ENCODE measurements around the gene NFIA.

The NFIA gene

GRCh38 chr1:61284248-61284854 lies 202.0 kb downstream of the NFIA start:
- no peak for DNase-seq

- peak; percentile 69 for DNase-seq
Measured at GRCh38 chr1:61284936-61285335, 202.6 kb downstream of the NFIA start.

DNA sequence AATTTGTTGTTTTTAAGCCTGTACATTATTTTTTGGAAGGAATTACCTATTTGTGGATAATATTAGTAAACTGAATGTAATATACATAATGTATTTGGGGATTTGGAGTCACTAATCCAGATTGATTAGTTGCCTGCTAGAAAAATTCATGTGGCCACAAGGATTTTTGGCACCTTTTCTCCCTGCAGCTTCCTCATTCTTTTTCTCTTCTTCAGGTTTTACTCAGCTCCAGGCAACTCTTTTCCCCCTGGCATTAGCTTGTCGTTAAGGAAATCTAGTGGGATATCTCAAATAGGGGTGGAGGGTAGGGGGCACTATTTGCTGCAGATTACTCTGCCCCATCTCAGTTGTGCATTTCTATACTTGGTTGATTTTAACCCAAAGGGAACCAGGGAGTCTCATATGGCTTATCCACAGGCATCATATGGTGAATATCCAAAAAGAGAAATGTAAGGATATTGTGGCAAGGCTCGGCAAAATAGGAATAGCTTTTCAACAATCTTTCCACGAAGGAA lies 203.1 kb downstream of the NFIA start:
- DNase-seq: no peak

DNA sequence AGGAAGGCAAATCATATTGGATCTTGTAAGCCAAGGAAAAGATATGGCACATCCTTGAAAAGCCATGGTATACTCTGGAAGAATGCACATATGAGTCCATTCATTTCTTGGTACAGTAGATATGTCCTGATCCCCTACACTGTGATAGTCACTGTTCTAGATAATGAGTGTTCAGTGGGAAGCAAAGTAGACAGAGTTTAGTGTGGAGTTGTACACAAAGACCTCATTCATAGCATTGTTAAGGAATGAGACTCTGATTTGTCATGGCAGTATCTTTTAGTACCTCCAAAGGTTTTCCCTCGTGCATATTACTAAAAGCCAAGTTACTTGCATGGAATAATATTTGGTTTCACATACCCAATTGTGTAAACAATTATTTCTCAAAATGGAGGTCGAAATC lies 204.7 kb downstream of the NFIA start:
- no peak for DNase-seq

GRCh38 chr1:61287734-61288133 lies 205.4 kb downstream of the NFIA start:
- no peak for DNase-seq

DNA sequence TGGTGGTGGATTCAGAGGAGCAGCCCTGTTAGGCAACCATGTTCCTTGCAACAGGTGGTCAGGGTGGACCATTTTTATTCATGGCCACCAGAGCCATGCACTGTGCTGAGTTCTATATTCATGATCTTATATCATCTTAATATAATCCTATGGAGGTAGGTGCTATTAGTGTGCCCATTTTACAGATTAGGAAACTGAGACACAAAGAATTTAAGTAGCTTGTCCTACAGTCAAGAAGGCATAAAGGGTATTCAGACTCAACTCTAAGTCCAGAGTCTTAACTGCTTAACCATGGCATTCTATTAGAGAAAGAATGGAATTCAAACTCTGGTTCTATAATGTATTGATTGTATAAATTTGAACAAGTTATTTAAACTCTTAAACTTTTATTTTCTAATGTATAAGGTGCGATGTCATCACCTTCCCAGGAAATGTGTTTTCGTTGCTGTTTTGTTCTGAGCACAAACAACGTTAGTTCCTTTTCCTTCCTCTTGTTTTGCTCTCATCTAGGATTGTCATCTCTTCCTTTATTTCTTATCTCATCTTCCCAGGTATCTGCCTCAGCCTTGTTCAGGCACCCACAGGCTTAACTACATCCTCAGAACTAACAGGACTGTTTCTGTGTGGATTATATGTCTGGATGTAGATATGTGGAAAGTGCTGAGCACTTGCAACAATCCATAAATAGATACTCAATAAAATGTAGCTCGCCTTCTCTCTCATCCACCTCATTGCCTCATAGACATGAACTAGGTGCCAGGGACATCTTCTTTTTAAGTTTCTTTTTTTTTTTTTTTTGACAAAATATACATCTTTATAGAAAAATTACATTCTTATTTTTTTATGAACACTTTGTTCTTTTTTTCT lies 207.1 kb downstream of the NFIA start:
- no peak for DNase-seq

DNA sequence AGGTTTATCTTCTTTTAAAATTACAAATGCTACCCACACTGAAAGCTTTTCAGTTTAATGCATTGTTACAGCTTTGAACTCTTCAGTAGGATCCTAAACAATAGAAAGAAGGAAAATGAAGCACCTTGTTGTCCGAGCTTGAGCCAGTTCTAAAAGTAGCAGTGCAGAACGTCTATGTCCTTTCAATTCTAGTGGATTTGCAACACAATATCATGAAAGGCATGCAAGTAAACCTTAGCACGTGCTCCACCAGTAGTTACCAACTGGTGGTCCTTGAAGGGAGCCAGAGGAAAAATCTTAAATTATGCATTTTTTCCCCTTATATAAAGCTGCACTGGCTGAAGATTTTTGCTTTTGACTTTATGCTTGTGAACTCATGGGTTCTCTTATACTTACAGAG lies 208.2 kb downstream of the NFIA start:
- DNase-seq: no peak

- no peak for DNase-seq
Measured at GRCh38 chr1:61293197-61293596, 210.8 kb downstream of the NFIA start.

- DNase-seq: no peak
Measured at GRCh38 chr1:61293986-61294504, 211.7 kb downstream of the NFIA start.

DNA sequence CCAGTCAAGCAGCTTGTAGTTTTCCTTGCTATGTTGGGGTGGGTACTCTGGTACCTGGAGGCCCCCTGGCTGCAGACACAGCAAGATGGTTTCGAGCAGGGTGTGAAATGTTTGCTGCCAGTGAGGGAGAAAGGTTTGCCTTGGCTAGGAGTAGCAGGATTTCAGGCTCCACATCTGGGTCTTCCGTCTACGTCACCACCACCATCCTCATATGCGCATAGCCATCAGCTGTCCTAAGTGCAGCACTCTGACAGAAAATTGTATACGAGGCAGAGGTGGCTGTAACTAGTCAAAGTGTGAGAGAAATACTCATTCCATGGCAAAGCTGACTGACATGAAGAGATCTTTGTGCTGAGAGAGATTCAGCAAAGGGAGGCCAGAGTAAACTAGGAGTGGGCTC lies 212.6 kb downstream of the NFIA start:
- no peak for DNase-seq

DNA sequence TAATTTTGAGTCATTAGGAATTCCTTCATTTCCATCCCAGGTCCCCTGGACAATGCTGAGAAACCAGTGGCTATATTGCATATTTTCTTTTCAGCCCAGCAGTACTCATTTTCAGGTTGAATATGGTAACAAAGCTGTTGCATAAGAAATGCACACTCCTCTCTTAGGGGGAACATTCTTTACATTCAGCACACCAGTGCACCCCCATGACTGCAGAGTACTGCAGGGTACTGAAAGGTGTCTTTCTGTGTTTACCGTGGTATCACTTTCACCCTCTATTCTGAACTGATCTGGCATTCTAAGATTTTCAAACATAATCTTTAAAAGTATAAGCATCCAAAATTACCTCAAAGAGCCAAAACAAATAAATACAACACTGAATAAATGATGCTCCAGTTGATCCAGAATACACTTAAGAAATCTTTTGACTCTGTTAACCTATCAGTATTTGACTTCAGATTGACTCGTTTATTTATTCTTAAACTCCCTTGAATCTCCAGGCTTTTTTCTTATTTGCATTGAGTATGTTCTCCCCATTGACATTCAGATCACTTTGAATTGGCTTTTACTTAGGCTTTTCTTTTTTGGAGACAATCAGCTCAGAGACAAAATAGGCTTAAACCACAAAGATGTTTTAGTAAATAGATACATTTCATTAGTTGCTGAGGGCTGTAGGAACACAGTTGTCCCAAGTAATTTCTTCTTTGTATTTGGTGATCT lies 213.6 kb downstream of the NFIA start:
- DNase-seq: no peak

- DNase-seq: no peak
Measured at GRCh38 chr1:61297887-61298286, 215.5 kb downstream of the NFIA start.

GRCh38 chr1:61299463-61299862 lies 217.1 kb downstream of the NFIA start:
- no peak for DNase-seq

DNA sequence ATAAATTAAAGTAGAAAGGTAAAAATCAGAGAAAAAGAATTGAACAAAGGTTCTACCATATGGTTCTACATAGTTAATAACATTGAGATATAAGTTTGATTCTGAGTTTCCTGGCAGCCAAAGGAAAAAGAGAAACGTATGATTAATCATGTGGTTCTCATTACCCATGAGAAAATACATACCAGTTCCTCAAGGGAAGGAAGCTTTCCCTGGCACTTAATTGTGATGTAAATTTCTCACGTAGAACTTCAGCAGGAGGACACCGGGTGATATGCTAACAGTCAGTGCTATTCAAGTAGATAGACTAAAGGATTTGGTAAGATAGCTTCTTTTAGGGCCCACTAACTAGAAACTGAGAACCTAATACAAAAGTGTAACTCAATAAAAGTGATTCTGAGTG lies 218.5 kb downstream of the NFIA start:
- no peak for DNase-seq

DNA sequence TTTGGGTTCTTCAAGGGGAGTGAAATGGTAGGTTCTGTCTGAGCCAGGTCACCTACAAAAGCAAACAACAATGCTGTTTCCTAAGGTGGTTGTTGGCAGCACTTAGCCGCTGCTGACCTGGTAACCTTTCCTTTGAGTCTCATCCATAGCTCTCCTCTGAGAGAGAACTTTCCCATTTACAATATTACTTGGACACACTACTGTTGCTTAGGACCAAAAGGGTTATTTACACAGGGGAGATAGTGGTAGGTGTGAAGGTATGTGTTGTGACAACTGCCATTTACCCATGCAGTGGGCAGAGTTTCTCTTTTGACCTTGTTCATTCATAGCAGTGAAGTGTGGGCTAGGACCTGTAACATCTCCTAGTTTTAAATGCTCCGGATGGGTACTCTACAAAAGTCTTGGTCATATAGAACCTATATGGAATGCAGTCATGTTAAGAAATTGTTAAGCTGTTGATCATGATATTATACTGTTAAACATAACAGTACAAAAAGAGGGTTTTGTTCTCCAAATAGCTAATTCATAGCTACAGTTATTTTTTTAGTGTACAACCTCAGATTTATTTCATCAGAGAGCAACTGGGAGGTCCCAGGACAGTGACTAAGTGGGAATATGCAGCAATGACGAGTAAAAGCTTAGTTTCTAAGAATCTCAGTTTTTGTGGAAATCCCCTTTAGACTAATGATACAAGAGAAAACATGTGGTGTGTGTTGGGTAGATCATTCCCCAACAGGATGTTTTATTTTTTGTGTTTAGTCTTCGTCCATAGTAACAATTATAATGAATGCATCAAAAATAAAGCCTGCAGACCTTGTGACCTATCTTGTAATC lies 219.7 kb downstream of the NFIA start:
- DNase-seq: no peak

GRCh38 chr1:61307422-61308142 lies 225.2 kb downstream of the NFIA start:
- no peak for DNase-seq

DNA sequence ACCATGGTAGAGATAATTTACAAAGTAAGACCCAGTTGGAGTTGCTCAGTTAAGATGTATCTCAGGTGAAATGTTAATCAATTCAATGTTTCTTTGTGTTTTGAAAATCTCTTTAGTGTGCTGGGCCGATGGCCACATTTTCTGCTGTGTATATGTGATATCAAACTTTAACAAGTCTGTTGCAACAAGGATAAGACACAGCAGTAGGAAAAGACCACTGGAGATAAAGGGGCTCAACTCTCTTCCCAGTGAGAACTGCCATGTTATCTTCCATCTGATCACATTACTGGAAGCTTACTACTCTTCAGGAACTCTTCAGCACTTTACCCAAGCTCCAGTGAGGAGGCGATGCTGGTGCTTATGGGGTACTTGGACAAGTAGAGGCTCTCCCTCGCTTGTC lies 227.7 kb downstream of the NFIA start:
- DNase-seq: no peak

DNA sequence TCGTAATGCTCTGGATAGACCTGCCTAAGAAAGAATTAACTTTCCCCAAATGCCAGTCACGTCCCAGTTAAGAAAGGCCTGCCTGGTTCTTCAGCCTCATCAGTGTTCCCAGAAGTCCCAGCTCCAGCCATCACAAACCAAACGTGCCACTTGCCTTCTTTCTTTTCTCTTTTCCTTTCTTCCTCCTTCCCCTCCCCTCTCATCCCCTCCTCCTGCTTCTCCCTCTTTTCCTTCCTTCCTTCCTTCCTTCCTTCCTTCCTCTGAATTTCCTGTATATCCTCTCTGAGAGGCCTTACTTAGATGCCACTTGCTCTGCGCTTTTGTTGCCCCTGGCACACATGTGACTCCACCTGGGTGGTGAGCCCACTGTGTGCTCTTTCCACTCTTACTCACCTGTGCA lies 228.2 kb downstream of the NFIA start:
- DNase-seq: no peak

- DNase-seq: no peak
Measured at GRCh38 chr1:61313906-61314422, 231.6 kb downstream of the NFIA start.

- no peak for DNase-seq
Measured at GRCh38 chr1:61315011-61315410, 232.7 kb downstream of the NFIA start.

GRCh38 chr1:61316493-61316892 lies 234.1 kb downstream of the NFIA start:
- no peak for DNase-seq

Measured in NCI-H2171 treated with DMSO at 0.1 percent for 48 hours (cell line).